ENCODE results near the gene TMEM165. TPM values are rescaled to one million over a fixed set of nuclear protein-coding genes. Genes with fewer than 3 reads are reported as not detected.

The TMEM165 gene
- polyA plus RNA-seq, 1 donor (not counting 4 experiments of a cell fraction or from before 2014, with no cell fraction given): 132 TPM

DNA sequence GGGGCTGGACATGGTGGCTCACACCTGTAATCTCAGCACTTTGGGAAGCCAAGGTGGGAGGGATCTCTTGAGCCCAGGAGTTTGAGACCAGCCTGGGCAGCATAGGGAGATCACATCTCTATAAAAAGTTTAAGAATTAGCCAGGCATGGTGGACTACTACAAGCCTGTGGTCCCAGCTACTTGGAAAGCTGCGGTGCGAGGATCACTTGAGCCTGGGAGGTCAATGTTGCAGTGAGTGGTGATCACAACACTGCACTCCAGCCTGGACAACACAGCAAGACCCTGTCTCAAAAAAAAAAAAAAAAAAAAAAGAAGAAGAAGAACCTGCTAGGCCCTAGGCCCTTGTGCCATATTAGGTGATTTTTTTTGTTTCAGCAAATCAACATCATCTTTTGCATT lies 37.5 kb upstream of the TMEM165 start:
- Histone ChIP-seq H3K9ac (ENCODE audit: control insufficient read depth, extremely low read depth, insufficient read depth, low read length) (no peak overlapping the region), H3K4me1 (ENCODE audit: control insufficient read depth, extremely low read depth, insufficient read depth, low read length) (peaks cover 35% of the 10 kb centered on the region), H3K27me3 (ENCODE audit: control insufficient read depth, extremely low read depth, insufficient read depth, low read length) (no peaks in the 10 kb centered on the region), H3K9me3 (ENCODE audit: control insufficient read depth, low read depth, low read length) (no peaks in the 10 kb centered on the region), H3K27ac (ENCODE audit: control insufficient read depth, insufficient read depth, low read length) (peak overlapping the region; percentile 62), H4K20me1 (ENCODE audit: control insufficient read depth, extremely low read depth, insufficient read depth, low read length) (no peaks in the 10 kb centered on the region), H3K36me3 (ENCODE audit: control insufficient read depth in 2 of 2, extremely low read depth in 1 of 2, insufficient read depth in 2 of 2, low read length in 2 of 2) (no peaks in the 10 kb centered on the region), H3K9me1 (ENCODE audit: control insufficient read depth, extremely low read depth, insufficient read depth, low read length) (no peaks in the 10 kb centered on the region), H3K4me3 (ENCODE audit: control insufficient read depth in 2 of 3, extremely low read depth in 1 of 3, insufficient read depth in 2 of 3, low read depth in 1 of 3, low read length in 3 of 3) (no peak overlapping the region), H3K4me2 (ENCODE audit: control insufficient read depth, extremely low read depth, insufficient read depth, low read depth, low read length) (peak overlapping the region; percentile 66), H3K79me2 (ENCODE audit: control insufficient read depth, insufficient read depth, low read length) (no peaks in the 10 kb centered on the region), H2AFZ (ENCODE audit: control insufficient read depth, low read length) (no peak overlapping the region)
- DNase-seq (ENCODE audit: low read depth, low spot score): no peak
- no peak for FAIRE-seq
- dilution Hi-C loops (cut with MboI; ENCODE audit: extremely low pct_ligation_motif_present, low sequenced_read_pairs): no loop called here
- no peak for TF ChIP-seq EZH2 (IDR thresholded peaks at IDR 0.05; ENCODE audit: low read length)
- no peak for TF ChIP-seq CTCF (optimal IDR thresholded peaks at IDR 0.05 in 1 of 3, IDR thresholded peaks at IDR 0.05 in 1 of 3, conservative IDR thresholded peaks at IDR 0.05 in 1 of 3; ENCODE audit: extremely low read depth in 1 of 3, insufficient read depth in 2 of 3, low read length in 3 of 3)

GRCh38 chr4:55358668-55359067 lies 37.1 kb upstream of the TMEM165 start:
- Histone ChIP-seq H3K4me2 (ENCODE audit: control insufficient read depth, extremely low read depth, insufficient read depth, low read depth, low read length) (peak overlapping the region; percentile 66), H3K27ac (ENCODE audit: control insufficient read depth, insufficient read depth, low read length) (peak overlapping the region; percentile 62), H3K4me1 (ENCODE audit: control insufficient read depth, extremely low read depth, insufficient read depth, low read length) (peaks cover 35% of the 10 kb centered on the region), H2AFZ (ENCODE audit: control insufficient read depth, low read length) (no peak overlapping the region), H3K79me2 (ENCODE audit: control insufficient read depth, insufficient read depth, low read length) (no peaks in the 10 kb centered on the region), H3K9ac (ENCODE audit: control insufficient read depth, extremely low read depth, insufficient read depth, low read length) (peak overlapping the region; percentile 56), H3K27me3 (ENCODE audit: control insufficient read depth, extremely low read depth, insufficient read depth, low read length) (no peaks in the 10 kb centered on the region), H4K20me1 (ENCODE audit: control insufficient read depth, extremely low read depth, insufficient read depth, low read length) (no peaks in the 10 kb centered on the region), H3K9me3 (ENCODE audit: control insufficient read depth, low read depth, low read length) (no peaks in the 10 kb centered on the region), H3K36me3 (ENCODE audit: control insufficient read depth in 2 of 2, extremely low read depth in 1 of 2, insufficient read depth in 2 of 2, low read length in 2 of 2) (no peaks in the 10 kb centered on the region), H3K9me1 (ENCODE audit: control insufficient read depth, extremely low read depth, insufficient read depth, low read length) (no peaks in the 10 kb centered on the region), H3K4me3 (ENCODE audit: control insufficient read depth in 2 of 3, extremely low read depth in 1 of 3, insufficient read depth in 2 of 3, low read depth in 1 of 3, low read length in 3 of 3) (peak overlapping the region in 2 of 3 experiments; percentile 25 to 45)
- TF ChIP-seq CTCF (optimal IDR thresholded peaks at IDR 0.05 in 1 of 3, IDR thresholded peaks at IDR 0.05 in 1 of 3, conservative IDR thresholded peaks at IDR 0.05 in 1 of 3; ENCODE audit: extremely low read depth in 1 of 3, insufficient read depth in 2 of 3, low read length in 3 of 3): no peak
- TF ChIP-seq EZH2 (IDR thresholded peaks at IDR 0.05; ENCODE audit: low read length): no peak
- DNase-seq (ENCODE audit: low read depth, low spot score) (peak; percentile 30), FAIRE-seq (peak; percentile 36)
- dilution Hi-C loops (cut with MboI; ENCODE audit: extremely low pct_ligation_motif_present, low sequenced_read_pairs): no loop called here

Measured in keratinocyte (primary cell).